ENCODE results near the gene CMTM1.
"Not testable (repeated sequence)": the region's sequence is repeated elsewhere in the genome, so short reads cannot be mapped to it uniquely, and the experiment has no call there.

Gene CMTM1

DNA sequence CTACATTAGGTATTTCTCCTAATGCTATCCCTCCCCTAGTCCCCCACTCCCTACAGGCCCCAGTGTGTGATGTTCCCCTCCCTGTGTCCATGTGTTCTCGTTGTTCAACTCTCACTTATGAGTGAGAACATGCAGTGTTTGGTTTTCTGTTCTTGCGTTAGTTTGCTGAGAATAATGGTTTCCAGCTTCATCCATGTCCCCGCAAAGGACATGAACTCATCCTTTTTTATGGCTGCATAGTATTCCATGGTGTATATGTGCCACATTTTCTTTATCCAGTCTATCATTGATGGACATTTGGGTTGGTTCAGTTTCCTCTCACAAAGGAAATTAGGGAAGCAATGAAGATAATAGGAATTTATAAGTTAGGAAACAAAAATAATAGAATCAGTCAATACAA lies 1.0 kb downstream of the CMTM1 start:
- H3K9me3 Mint-ChIP-seq; H3K27ac Mint-ChIP-seq; H3K4me3 Mint-ChIP-seq; ATAC-seq; DNase-seq (ENCODE audit: low spot score in 2 of 2): not testable (repeated sequence)
- H3K36me3 Mint-ChIP-seq: peaks cover 89% of the 10 kb centered on the region
- peaks cover 38% of the 10 kb centered on the region for H3K4me1 Mint-ChIP-seq

DNA sequence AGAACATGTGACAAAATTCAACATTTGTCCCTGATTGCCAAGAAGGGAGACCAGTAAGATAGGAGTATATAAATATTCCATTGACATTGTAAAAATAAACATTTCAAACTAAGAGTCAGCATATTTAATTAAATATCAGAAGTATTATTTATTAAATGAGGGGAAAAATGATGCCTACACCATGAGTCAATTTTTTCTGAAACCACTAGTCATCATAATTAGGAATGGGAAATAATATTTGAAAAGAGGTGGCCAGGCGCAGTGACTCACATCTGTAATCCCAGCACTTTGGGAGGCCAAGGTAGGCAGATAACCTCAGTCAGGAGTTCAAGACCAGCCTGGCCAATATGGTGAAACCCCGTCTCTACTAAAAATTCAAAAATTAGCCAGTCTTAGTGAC lies 2.1 kb downstream of the CMTM1 start:
- ATAC-seq (no peak), DNase-seq (ENCODE audit: low spot score in 2 of 2) (no peak)
- Mint-ChIP-seq H3K4me1 (peaks cover 30% of the 10 kb centered on the region), H3K36me3 (peaks cover 88% of the 10 kb centered on the region), H3K4me3 (no peak overlapping the region), H3K27ac (no peak overlapping the region), H3K9me3 (no peaks in the 10 kb centered on the region)

- H3K4me3 Mint-ChIP-seq: no peak overlapping the region
- ATAC-seq (no peak), DNase-seq (ENCODE audit: low spot score in 2 of 2) (no peak)
- H3K36me3 Mint-ChIP-seq: peaks cover 80% of the 10 kb centered on the region
- peaks cover 26% of the 10 kb centered on the region for H3K4me1 Mint-ChIP-seq
- no peaks in the 10 kb centered on the region for H3K9me3 Mint-ChIP-seq
- peak overlapping the region; percentile 0 for H3K27ac Mint-ChIP-seq
Measured at GRCh38 chr16:66569131-66569530, 2.9 kb downstream of the CMTM1 start.

- H3K4me1 Mint-ChIP-seq: peaks cover 21% of the 10 kb centered on the region
- no peak for DNase-seq (ENCODE audit: low spot score in 2 of 2)
- no peak for ATAC-seq
- no peak overlapping the region for H3K27ac Mint-ChIP-seq
- H3K36me3 Mint-ChIP-seq: peaks cover 73% of the 10 kb centered on the region
- H3K4me3 Mint-ChIP-seq: no peak overlapping the region
- no peaks in the 10 kb centered on the region for H3K9me3 Mint-ChIP-seq
Measured at GRCh38 chr16:66569827-66570405, 3.7 kb downstream of the CMTM1 start.

DNA sequence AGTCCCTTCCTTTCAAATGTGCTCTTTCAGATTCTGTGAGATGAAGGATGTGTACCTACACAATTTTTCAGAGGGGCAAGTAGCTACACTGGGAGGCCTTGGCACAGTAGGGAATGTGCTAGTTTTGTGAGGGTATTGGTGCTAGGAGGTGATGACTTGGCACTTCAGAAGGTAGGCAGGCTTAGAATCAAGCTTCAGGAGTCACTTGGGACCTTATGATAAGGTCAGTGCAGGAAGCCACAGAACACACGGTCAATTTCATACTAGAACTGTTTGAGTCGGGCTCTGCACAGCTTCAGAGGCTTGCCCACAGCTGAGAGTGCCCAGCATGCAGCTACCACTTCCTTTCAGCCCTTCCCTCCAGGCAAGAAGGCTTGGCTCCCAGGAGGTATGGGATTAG lies 6.1 kb downstream of the CMTM1 start:
- Mint-ChIP-seq H3K9me3 (no peaks in the 10 kb centered on the region), H3K27ac (peak overlapping the region; percentile 86), H3K4me3 (no peak overlapping the region), H3K36me3 (peaks cover 48% of the 10 kb centered on the region), H3K4me1 (peaks cover 14% of the 10 kb centered on the region)
- ATAC-seq (peak; percentile 24), DNase-seq (ENCODE audit: low spot score in 2 of 2) (no peak)

GRCh38 chr16:66574081-66574480 lies 7.8 kb downstream of the CMTM1 start:
- no peaks in the 10 kb centered on the region for H3K9me3 Mint-ChIP-seq
- H3K4me3 Mint-ChIP-seq: no peak overlapping the region

DNA sequence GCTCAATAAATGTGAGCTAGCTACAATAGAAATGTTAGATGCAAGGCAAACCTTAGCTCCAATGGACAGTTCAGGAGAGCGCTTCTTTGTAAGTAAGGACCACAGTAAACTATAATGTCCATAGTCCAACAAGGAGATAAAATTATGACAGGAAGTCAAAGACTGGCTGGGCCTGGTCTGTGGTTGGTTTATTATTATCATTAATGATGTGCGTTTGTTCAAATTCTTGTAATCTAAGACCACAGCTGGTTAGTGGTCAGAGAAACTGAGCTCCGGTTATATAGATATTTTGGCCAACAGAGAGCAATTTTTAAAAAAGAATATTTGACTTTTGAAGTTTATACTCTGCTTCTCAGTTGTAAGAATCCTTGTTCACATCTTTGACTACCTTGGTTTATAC lies 8.3 kb downstream of the CMTM1 start:
- H3K4me1 Mint-ChIP-seq: peaks cover 27% of the 10 kb centered on the region
- no peaks in the 10 kb centered on the region for H3K9me3 Mint-ChIP-seq
- no peak overlapping the region for H3K4me3 Mint-ChIP-seq

More at GRCh38 chr16:66574081-66574480, 7.8 kb downstream of the CMTM1 start:
- no peak for ATAC-seq
- Mint-ChIP-seq H3K4me1 (peaks cover 24% of the 10 kb centered on the region), H3K36me3 (peaks cover 31% of the 10 kb centered on the region), H3K27ac (no peak overlapping the region)
- DNase-seq (ENCODE audit: low spot score in 2 of 2): no peak

DNA sequence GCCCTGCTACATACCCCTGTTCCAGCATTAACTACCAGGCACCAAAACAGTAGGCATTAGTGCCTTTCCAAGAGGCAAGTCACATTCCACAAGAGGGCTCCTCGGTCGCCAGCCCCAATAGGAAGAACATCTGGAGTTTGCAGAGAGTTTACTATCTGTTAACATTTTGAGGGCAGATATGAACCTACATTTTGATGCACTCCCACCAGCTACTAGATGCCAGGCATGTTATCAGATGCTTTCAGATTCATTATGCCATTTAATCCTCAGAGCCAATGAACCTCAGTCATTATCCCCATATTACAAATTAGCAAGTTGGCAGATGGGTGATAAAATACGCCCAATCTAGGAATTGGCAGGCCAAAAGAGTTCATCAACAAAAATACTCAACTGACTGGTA lies 8.8 kb downstream of the CMTM1 start:
- H3K4me1 Mint-ChIP-seq: peaks cover 33% of the 10 kb centered on the region
- no peak overlapping the region for H3K27ac Mint-ChIP-seq
- peaks cover 23% of the 10 kb centered on the region for H3K36me3 Mint-ChIP-seq
- no peak overlapping the region for H3K4me3 Mint-ChIP-seq
- no peak for ATAC-seq
- H3K9me3 Mint-ChIP-seq: no peaks in the 10 kb centered on the region
- DNase-seq (ENCODE audit: low spot score in 2 of 2): no peak

More for the DNA sequence above, 8.3 kb downstream of the CMTM1 start:
- ATAC-seq: no peak
- no peak for DNase-seq (ENCODE audit: low spot score in 2 of 2)
- Mint-ChIP-seq H3K36me3 (peaks cover 28% of the 10 kb centered on the region), H3K27ac (no peak overlapping the region)

GRCh38 chr16:66576296-66576695 lies 10.1 kb downstream of the CMTM1 start:
- ATAC-seq: no peak
- Mint-ChIP-seq H3K4me3 (no peak overlapping the region), H3K27ac (no peak overlapping the region), H3K4me1 (peaks cover 40% of the 10 kb centered on the region), H3K9me3 (no peaks in the 10 kb centered on the region), H3K36me3 (peaks cover 18% of the 10 kb centered on the region)
- no peak for DNase-seq (ENCODE audit: low spot score in 2 of 2)

GRCh38 chr16:66578651-66579531 lies 12.7 kb downstream of the CMTM1 start, which contains the start of gene CMTM2:
Gene CMTM2, plus strand, starts transcription at chr16:66579463. Its CDS starts 145 bp downstream, at chr16:66579608.
- peak within 1 kb of the TSS; percentile 60 for H3K4me3 Mint-ChIP-seq
- ATAC-seq (peak; percentile 37), DNase-seq (ENCODE audit: low spot score in 2 of 2) (no peak)
- no peaks in the 10 kb centered on the region for H3K36me3 Mint-ChIP-seq
- H3K4me1 Mint-ChIP-seq: peaks cover 27% of the 10 kb centered on the region
- no peaks in the 10 kb centered on the region for H3K9me3 Mint-ChIP-seq
- H3K27ac Mint-ChIP-seq: peak within 1 kb of the TSS; percentile 74

- Mint-ChIP-seq H3K9me3 (no peaks in the 10 kb centered on the region), H3K36me3 (no peaks in the 10 kb centered on the region), H3K4me1 (peaks cover 27% of the 10 kb centered on the region), H3K27ac (no peak overlapping the region), H3K4me3 (no peak overlapping the region)
- DNase-seq (ENCODE audit: low spot score in 2 of 2) (no peak), ATAC-seq (no peak)
Measured at GRCh38 chr16:66580605-66581209, 14.5 kb downstream of the CMTM1 start.

GRCh38 chr16:66581246-66581952 lies 15.2 kb downstream of the CMTM1 start:
- Mint-ChIP-seq H3K27ac (no peak overlapping the region), H3K4me1 (peaks cover 27% of the 10 kb centered on the region), H3K4me3 (no peak overlapping the region), H3K9me3 (no peaks in the 10 kb centered on the region), H3K36me3 (no peaks in the 10 kb centered on the region)
- no peak for DNase-seq (ENCODE audit: low spot score in 2 of 2)
- ATAC-seq: no peak

GRCh38 chr16:66585481-66586239 lies 19.4 kb downstream of the CMTM1 start:
- Mint-ChIP-seq H3K9me3 (no peaks in the 10 kb centered on the region), H3K36me3 (peaks cover 7% of the 10 kb centered on the region), H3K4me1 (peaks cover 23% of the 10 kb centered on the region), H3K4me3 (no peak overlapping the region), H3K27ac (no peak overlapping the region)
- no peak for DNase-seq (ENCODE audit: low spot score in 2 of 2)
- no peak for ATAC-seq

- no peak for DNase-seq (ENCODE audit: low spot score in 2 of 2)
- Mint-ChIP-seq H3K4me3 (no peak overlapping the region), H3K36me3 (peaks cover 7% of the 10 kb centered on the region), H3K27ac (peak overlapping the region; percentile 54), H3K9me3 (no peaks in the 10 kb centered on the region), H3K4me1 (peaks cover 17% of the 10 kb centered on the region)
- ATAC-seq: no peak
Measured at GRCh38 chr16:66587881-66588600, 21.8 kb downstream of the CMTM1 start.
